Measurements from ENCODE around the gene SV2C.

SV2C gene

GRCh38 chr5:76152161-76152560, 69.0 kb downstream of the SV2C start:
- Histone ChIP-seq H3K9ac (ENCODE audit: low read length) (no peak overlapping the region), H3K27ac (ENCODE audit: low read length) (no peak overlapping the region), H3K79me2 (ENCODE audit: low read length) (no peaks in the 10 kb centered on the region), H3K4me3 (ENCODE audit: low read length) (no peak overlapping the region), H3K4me2 (ENCODE audit: low read depth, low read length) (no peak overlapping the region), H3K9me2 (replicated peaks; ENCODE audit: insufficient read depth, low read length) (no peaks in the 10 kb centered on the region), H3K36me3 (replicated peaks; ENCODE audit: insufficient read depth, low read length) (no peaks in the 10 kb centered on the region), H3K27me3 (replicated peaks; ENCODE audit: insufficient read depth, low read length) (no peaks in the 10 kb centered on the region), H3K9me3 (replicated peaks; ENCODE audit: insufficient read depth, low read length) (no peaks in the 10 kb centered on the region), H4K20me1 (ENCODE audit: insufficient read depth, low read length) (no peaks in the 10 kb centered on the region), H3F3A (ENCODE audit: insufficient read depth, low read length) (no peaks in the 10 kb centered on the region), H2AFZ (ENCODE audit: low read length) (no peak overlapping the region), H3K4me1 (ENCODE audit: low read length) (no peaks in the 10 kb centered on the region)
- DNase-seq: no peak
- TF ChIP-seq EZH2 (optimal IDR thresholded peaks at IDR 0.05; ENCODE audit: low read depth, low read length): no peak
- no peak for TF ChIP-seq EZH2phosphoT487 (IDR thresholded peaks at IDR 0.05; ENCODE audit: low read length)

GRCh38 chr5:76152700-76153099, 69.5 kb downstream of the SV2C start:
- H3K36me3 ChIP-seq (replicated peaks; ENCODE audit: insufficient read depth, low read length): no peaks in the 10 kb centered on the region
- H3F3A ChIP-seq (ENCODE audit: insufficient read depth, low read length): no peaks in the 10 kb centered on the region
- no peaks in the 10 kb centered on the region for H3K9me2 ChIP-seq (replicated peaks; ENCODE audit: insufficient read depth, low read length)
- H3K27ac ChIP-seq (ENCODE audit: low read length): no peak overlapping the region
- H3K9ac ChIP-seq (ENCODE audit: low read length): no peak overlapping the region
- no peaks in the 10 kb centered on the region for H3K79me2 ChIP-seq (ENCODE audit: low read length)
- no peaks in the 10 kb centered on the region for H3K27me3 ChIP-seq (replicated peaks; ENCODE audit: insufficient read depth, low read length)
- no peak overlapping the region for H2AFZ ChIP-seq (ENCODE audit: low read length)
- TF ChIP-seq CTCF (IDR thresholded peaks at IDR 0.05; ENCODE audit: low read length) (no peak), EZH2 (optimal IDR thresholded peaks at IDR 0.05; ENCODE audit: low read depth, low read length) (no peak), EZH2phosphoT487 (IDR thresholded peaks at IDR 0.05; ENCODE audit: low read length) (no peak)
- H3K4me2 ChIP-seq (ENCODE audit: low read depth, low read length): no peak overlapping the region
- no peaks in the 10 kb centered on the region for H3K4me1 ChIP-seq (ENCODE audit: low read length)
- no peak overlapping the region for H3K4me3 ChIP-seq (ENCODE audit: low read length)
- H4K20me1 ChIP-seq (ENCODE audit: insufficient read depth, low read length): no peaks in the 10 kb centered on the region
- DNase-seq: no peak
- no peaks in the 10 kb centered on the region for H3K9me3 ChIP-seq (replicated peaks; ENCODE audit: insufficient read depth, low read length)

GRCh38 chr5:76153271-76153670, 70.1 kb downstream of the SV2C start:
- no peaks in the 10 kb centered on the region for H3K9me2 ChIP-seq (replicated peaks; ENCODE audit: insufficient read depth, low read length)
- H3K27me3 ChIP-seq (replicated peaks; ENCODE audit: insufficient read depth, low read length): no peaks in the 10 kb centered on the region
- H3K36me3 ChIP-seq (replicated peaks; ENCODE audit: insufficient read depth, low read length): no peaks in the 10 kb centered on the region
- no peak overlapping the region for H3K27ac ChIP-seq (ENCODE audit: low read length)
- no peaks in the 10 kb centered on the region for H3F3A ChIP-seq (ENCODE audit: insufficient read depth, low read length)
- no peaks in the 10 kb centered on the region for H3K4me1 ChIP-seq (ENCODE audit: low read length)
- H3K4me3 ChIP-seq (ENCODE audit: low read length): no peak overlapping the region
- H3K4me2 ChIP-seq (ENCODE audit: low read depth, low read length): no peak overlapping the region
- H2AFZ ChIP-seq (ENCODE audit: low read length): no peak overlapping the region
- no peak overlapping the region for H3K9ac ChIP-seq (ENCODE audit: low read length)
- TF ChIP-seq CTCF (IDR thresholded peaks at IDR 0.05; ENCODE audit: low read length) (no peak), EZH2 (optimal IDR thresholded peaks at IDR 0.05; ENCODE audit: low read depth, low read length) (no peak), EZH2phosphoT487 (IDR thresholded peaks at IDR 0.05; ENCODE audit: low read length) (no peak)
- no peaks in the 10 kb centered on the region for H3K9me3 ChIP-seq (replicated peaks; ENCODE audit: insufficient read depth, low read length)
- H3K79me2 ChIP-seq (ENCODE audit: low read length): no peaks in the 10 kb centered on the region
- no peaks in the 10 kb centered on the region for H4K20me1 ChIP-seq (ENCODE audit: insufficient read depth, low read length)
- no peak for DNase-seq

GRCh38 chr5:76154009-76154690, 71.0 kb downstream of the SV2C start:
- H3F3A ChIP-seq (ENCODE audit: insufficient read depth, low read length): no peaks in the 10 kb centered on the region
- no peaks in the 10 kb centered on the region for H4K20me1 ChIP-seq (ENCODE audit: insufficient read depth, low read length)
- H3K9me2 ChIP-seq (replicated peaks; ENCODE audit: insufficient read depth, low read length): no peaks in the 10 kb centered on the region
- no peak for TF ChIP-seq EZH2phosphoT487 (IDR thresholded peaks at IDR 0.05; ENCODE audit: low read length)
- no peak for TF ChIP-seq CTCF (IDR thresholded peaks at IDR 0.05; ENCODE audit: low read length)
- TF ChIP-seq EZH2 (optimal IDR thresholded peaks at IDR 0.05; ENCODE audit: low read depth, low read length): no peak
- H3K4me1 ChIP-seq (ENCODE audit: low read length): no peaks in the 10 kb centered on the region
- no peaks in the 10 kb centered on the region for H3K9me3 ChIP-seq (replicated peaks; ENCODE audit: insufficient read depth, low read length)
- H3K4me2 ChIP-seq (ENCODE audit: low read depth, low read length): no peak overlapping the region
- H3K79me2 ChIP-seq (ENCODE audit: low read length): no peaks in the 10 kb centered on the region
- no peak overlapping the region for H2AFZ ChIP-seq (ENCODE audit: low read length)
- H3K4me3 ChIP-seq (ENCODE audit: low read length): no peak overlapping the region
- no peaks in the 10 kb centered on the region for H3K36me3 ChIP-seq (replicated peaks; ENCODE audit: insufficient read depth, low read length)
- no peak overlapping the region for H3K27ac ChIP-seq (ENCODE audit: low read length)
- no peak overlapping the region for H3K9ac ChIP-seq (ENCODE audit: low read length)
- no peaks in the 10 kb centered on the region for H3K27me3 ChIP-seq (replicated peaks; ENCODE audit: insufficient read depth, low read length)
- no peak for DNase-seq
